GM12891 (cell line): Measurements from ENCODE around the gene ZBTB20.
A peak's percentile ranks its signal among the peaks of the same experiment; 100 is the strongest.

Experiments
- DNase-seq: peaks from one replicate; pipeline ENCODE4 v3.0.0; 2011; ENCODE audit warnings: low spot score; ENCODE audit not compliant: insufficient read length
- FAIRE-seq: peaks from 2 replicates; lab custom pipeline; 2011; peaks lifted over from hg19 to GRCh38; lab: Jason Lieb, UNC
- PAX5 ChIP-seq: IDR thresholded peaks from 2 replicates; pipeline ENCODE4 v1.6.1; 2011; ENCODE audit warnings: low read length, moderate library complexity, mild to moderate bottlenecking; ENCODE audit not compliant: insufficient read depth, severe bottlenecking
- POLR2A ChIP-seq: IDR thresholded peaks from 2 replicates; pipeline ENCODE4 v1.6.1; 2011; ENCODE audit warnings: low read depth, low read length, control low read depth
- POLR2AphosphoS5 ChIP-seq: IDR thresholded peaks from 2 replicates; pipeline ENCODE4 v1.6.1; 2011; ENCODE audit warnings: low read depth, low read length, control low read depth
- POU2F2 ChIP-seq: IDR thresholded peaks from 2 replicates; pipeline ENCODE4 v1.6.1; 2011; ENCODE audit warnings: low read depth, mild to moderate bottlenecking, control low read depth, low read length, moderate library complexity
- SPI1 ChIP-seq: IDR thresholded peaks from 2 replicates; pipeline ENCODE4 v1.6.1; 2011; ENCODE audit warnings: low read depth, low read length, control low read depth
- TAF1 ChIP-seq: IDR thresholded peaks from 2 replicates; pipeline ENCODE4 v1.6.1; 2011; ENCODE audit warnings: low read depth, low read length, control low read depth

ZBTB20 gene

DNA sequence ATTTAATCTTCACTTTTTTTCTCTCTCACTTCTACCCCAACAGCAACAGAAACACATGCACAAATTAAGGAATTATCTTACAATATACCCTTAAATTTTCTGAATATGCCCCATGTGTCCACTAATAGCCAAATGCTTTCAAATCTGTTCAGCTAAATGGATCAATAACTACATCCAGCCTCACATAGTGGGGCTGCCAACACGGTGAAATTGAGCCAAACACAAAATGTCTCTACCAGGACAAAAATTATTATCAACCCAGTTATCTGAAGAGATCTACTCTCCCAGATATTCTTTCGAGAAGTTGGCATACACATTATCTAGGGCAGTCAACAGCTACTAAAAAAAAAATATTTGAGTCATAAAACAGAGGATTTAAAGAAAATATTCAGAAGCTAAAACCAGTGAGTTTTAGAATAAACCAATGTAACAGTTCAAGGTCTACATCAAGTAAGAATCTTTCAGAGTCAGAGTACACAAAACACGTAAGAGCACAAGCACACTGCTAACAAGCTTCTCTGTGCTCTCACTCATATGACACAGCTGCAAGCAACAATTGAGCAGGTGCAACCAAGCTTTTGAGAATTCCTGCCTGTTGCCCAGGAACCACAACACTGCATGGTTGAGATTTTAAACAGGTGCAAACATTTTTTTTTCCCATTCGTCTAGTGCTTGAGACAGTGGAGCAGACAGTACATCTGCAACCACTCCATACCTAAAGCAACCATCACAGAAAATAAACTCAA lies 247.7 kb downstream of the ZBTB20 start:
- DNase-seq: no peak
- FAIRE-seq: peak; percentile 56
- no peak for TF ChIP-seq TAF1
- TF ChIP-seq POLR2AphosphoS5: no peak
- TF ChIP-seq POLR2A: no peak
- TF ChIP-seq SPI1: no peak
- no peak for TF ChIP-seq POU2F2
- no peak for TF ChIP-seq PAX5

- TF ChIP-seq PAX5: no peak
- TF ChIP-seq POU2F2: no peak
- TF ChIP-seq TAF1: no peak
- TF ChIP-seq POLR2AphosphoS5: no peak
- no peak for TF ChIP-seq SPI1
- no peak for TF ChIP-seq POLR2A
- DNase-seq: no peak
- no peak for FAIRE-seq
Measured at GRCh38 chr3:114896978-114897377, 250.1 kb downstream of the ZBTB20 start.

- no peak for TF ChIP-seq POLR2A
- TF ChIP-seq TAF1: no peak
- TF ChIP-seq SPI1: no peak
- TF ChIP-seq POU2F2: no peak
- no peak for TF ChIP-seq POLR2AphosphoS5
- no peak for TF ChIP-seq PAX5
- FAIRE-seq (no peak), DNase-seq (no peak)
Measured at GRCh38 chr3:114893361-114893760, 253.7 kb downstream of the ZBTB20 start.

- no peak for TF ChIP-seq TAF1
- TF ChIP-seq POLR2A: no peak
- no peak for TF ChIP-seq POU2F2
- no peak for TF ChIP-seq SPI1
- no peak for TF ChIP-seq POLR2AphosphoS5
- no peak for TF ChIP-seq PAX5
- DNase-seq (no peak), FAIRE-seq (no peak)
Measured at GRCh38 chr3:114892880-114893279, 254.2 kb downstream of the ZBTB20 start.

DNA sequence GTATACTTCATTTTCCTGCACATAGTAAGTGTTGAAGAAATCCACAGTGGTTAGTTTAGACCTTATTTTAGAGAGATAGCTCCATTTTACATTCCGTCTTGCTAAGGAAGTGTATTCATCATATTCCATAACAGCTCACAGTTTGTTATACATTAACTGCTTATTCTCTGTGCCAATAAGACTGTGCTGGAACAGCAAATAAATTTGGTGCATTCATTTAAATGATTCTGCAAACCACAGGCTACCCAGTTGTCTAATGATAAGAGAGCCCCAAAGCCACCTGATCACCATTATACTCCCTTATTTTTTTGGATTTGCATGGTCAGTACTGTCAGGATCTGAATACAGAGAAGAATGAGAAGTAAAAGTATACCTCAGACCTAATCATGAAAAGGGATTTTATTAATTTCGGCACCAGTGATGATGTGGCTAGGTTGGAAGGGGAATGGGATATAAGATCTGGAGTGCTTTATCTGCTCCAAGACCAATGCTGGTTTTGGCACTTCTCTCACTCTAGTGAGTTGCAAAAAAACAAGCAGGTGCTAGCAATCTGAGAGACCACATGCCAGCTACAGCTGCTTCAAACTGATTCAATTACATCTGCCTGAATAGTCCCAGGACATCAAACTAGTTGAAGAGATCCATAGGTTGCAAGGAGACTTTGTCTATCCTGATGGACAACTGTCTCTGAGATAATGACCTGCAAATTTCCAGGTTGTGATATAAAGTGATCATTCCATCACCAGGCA lies 254.8 kb downstream of the ZBTB20 start:
- TF ChIP-seq PAX5: no peak
- FAIRE-seq: no peak
- DNase-seq: no peak

DNA sequence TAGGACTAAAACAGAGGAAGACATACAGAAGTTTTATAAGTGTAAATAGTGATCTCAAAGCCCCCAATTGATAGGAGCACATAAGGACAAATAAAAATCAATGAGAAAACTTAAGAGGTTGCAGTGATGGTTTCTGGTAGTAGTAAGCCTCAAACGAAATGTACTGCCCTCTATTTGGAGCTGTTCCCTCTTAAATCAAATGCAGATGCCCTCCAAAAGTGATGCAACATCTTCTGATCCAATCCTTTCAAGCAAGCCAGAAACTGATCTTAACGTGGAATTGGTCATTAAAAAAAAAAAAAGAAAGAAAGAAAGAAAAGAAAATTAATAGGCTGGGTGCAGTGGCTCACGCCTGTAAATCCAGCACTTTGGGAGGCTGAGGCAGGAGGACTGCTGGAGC lies 259.3 kb downstream of the ZBTB20 start:
- FAIRE-seq: no peak
- DNase-seq: no peak
- TF ChIP-seq SPI1: no peak
- no peak for TF ChIP-seq POU2F2
- TF ChIP-seq POLR2AphosphoS5: no peak
- TF ChIP-seq POLR2A: no peak
- TF ChIP-seq PAX5: no peak
- no peak for TF ChIP-seq TAF1

DNA sequence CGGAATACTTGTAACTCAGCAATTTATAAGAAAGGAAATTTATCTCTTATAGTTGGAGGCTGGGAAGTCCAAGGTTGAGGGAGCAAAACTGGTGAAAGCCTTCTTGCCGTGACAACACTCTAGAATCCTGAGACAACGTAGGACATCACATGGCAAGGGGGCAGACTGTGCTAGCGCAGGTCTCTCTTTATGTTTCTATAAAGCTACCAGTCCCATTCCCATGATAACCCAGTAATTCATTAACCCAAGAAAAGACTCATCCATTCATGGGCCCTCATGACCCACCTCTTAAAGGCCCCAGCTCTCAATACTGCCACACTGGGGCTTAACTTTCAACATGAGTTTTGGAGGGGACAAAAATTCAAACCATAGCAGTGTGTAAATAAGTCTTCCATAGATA lies 260.2 kb downstream of the ZBTB20 start:
- FAIRE-seq (no peak), DNase-seq (no peak)
- TF ChIP-seq SPI1: no peak
- TF ChIP-seq POLR2A: no peak
- no peak for TF ChIP-seq PAX5

DNA sequence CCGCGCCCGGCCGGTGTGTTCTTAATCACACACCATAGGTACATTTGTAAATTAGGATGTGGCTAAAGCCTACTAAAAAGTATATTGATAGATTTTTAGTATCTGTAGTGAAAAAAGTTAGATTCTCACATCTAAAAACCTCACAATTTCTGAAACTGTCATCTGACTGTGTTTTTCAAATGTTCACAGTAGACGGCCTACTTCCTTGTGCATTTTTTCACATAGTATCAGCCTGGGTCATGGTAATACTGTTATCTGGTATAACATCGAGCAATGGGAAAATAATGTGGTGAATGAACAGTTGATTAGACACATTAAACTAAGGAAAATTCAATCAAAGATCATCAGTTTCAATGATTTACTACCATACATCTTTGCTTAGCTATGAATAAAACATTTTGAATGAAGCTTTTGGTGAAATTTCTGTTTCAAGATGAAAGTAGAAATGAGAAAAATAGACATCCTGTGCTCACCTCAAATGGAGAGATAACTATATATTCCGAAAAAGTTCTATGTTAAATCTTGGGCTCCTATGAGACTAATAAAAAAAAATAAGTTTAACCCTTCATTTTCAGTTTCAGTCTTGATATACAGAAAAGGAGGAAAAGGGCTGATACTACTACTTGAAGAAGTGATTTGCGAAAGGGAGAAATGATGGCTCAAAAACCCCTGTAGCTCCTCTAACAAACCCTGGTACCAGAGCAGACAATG lies 262.7 kb downstream of the ZBTB20 start:
- no peak for TF ChIP-seq SPI1
- no peak for TF ChIP-seq POU2F2
- TF ChIP-seq PAX5: no peak
- TF ChIP-seq POLR2A: no peak
- no peak for TF ChIP-seq TAF1
- TF ChIP-seq POLR2AphosphoS5: no peak
- no peak for FAIRE-seq
- no peak for DNase-seq

DNA sequence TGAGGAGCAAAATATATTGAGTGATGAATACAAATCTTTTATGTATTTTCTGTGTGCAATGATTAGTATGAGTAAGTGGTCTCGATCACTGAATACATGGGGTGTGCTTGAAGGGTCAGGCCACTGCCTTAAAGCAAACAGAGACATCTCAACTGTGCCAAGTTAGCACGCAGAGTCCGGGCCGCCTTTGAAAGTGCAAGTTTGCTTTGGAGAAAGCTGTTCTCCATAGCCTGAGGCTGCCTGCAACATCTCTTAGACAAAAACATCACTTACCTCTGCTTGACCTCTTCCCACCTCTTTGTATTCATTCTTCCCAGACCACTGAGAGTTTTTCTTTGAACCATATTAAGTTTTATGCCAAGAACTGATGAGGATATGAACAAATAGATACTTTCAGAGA lies 267.0 kb downstream of the ZBTB20 start:
- no peak for DNase-seq
- FAIRE-seq: no peak
- TF ChIP-seq TAF1: no peak
- TF ChIP-seq POLR2AphosphoS5: no peak
- TF ChIP-seq POU2F2: no peak
- no peak for TF ChIP-seq SPI1
- TF ChIP-seq POLR2A: no peak
- TF ChIP-seq PAX5: no peak
